HCT116 (cell line): ENCODE results near the gene CADPS. TPM values are rescaled to one million over a fixed set of nuclear protein-coding genes. Genes with fewer than 3 reads are reported as not detected.

ENCODE experiments used
- ATAC-seq: fragments of 200-7000 bp; cut with Tn5 transposase; 2 replicates; pipeline ENCODE4 v1.9.1; 2020; ENCODE audit warnings: mild to moderate bottlenecking, moderate library complexity
- BruUV-seq: library from RNA; stranded (reverse); fragments of 400-500 nt; replicated peaks from 2 replicates; lab custom pipeline; 2021; lab: Mats Ljungman, UMichigan
- CTCF ChIA-PET: fragments of 300-600 bp; sonication (Branson Sonifier 250); formaldehyde crosslinking; loops from one replicate; lab custom pipeline; 2021; ENCODE audit warnings: antibody characterized with exemption; lab: Charles Lee
- POLR2A ChIA-PET: fragments of 300-600, 350-600 bp; sonication (Branson Sonifier 250); formaldehyde crosslinking; loops from one replicate; lab custom pipeline; 2021; ENCODE audit warnings: antibody characterized with exemption; lab: Charles Lee
- RAD21 ChIA-PET, 2 experiments: fragments of 300-600 bp; sonication (Branson Sonifier 250); formaldehyde crosslinking; loops; one replicate each; lab custom pipeline; 2023; ENCODE audit warnings: low total read pairs in 2 of 2; ENCODE audit not compliant: uncharacterized antibody in 2 of 2, unreplicated experiment in 2 of 2, low non-redundant PET in 1 of 2; lab: Charles Lee
- DNase-seq: peaks from one replicate; pipeline ENCODE4 v3.0.0-alpha.2; 2010; ENCODE audit warnings: low read depth, low spot score
- H2AFZ ChIP-seq: fragments of 200-600 bp; shearing (Covaris generic), sonication (generic); 2 replicates; pipeline ENCODE4 v1.6.1; 2017; ENCODE audit warnings: low read depth, mixed run types, mixed read lengths, antibody characterized with exemption, low read length; ENCODE audit not compliant: poor library complexity, severe bottlenecking
- H3K27ac ChIP-seq: 2 replicates; pipeline ENCODE4 v1.5.1; 2012; ENCODE audit warnings: low read depth, low read length
- H3K27me3 ChIP-seq: fragments of 200-600 bp; sonication (generic); 2 replicates; pipeline ENCODE4 v1.6.1; 2016; ENCODE audit warnings: mixed run types, low read length, mixed read lengths; ENCODE audit not compliant: insufficient read depth
- H3K36me3 ChIP-seq, 2 experiments: fragments of 200-500 bp in 1 of 2; fragments of 200-600 bp in 1 of 2; sonication (Bioruptor generic) in 1 of 2; sonication (generic) in 1 of 2; 2 replicates each; pipeline versions ENCODE4 v1.5.1 to v1.6.1; 2014 to 2016; ENCODE audit warnings: low read length in 2 of 2, inconsistent platforms in 1 of 2, mixed read lengths in 1 of 2, mixed run types in 1 of 2; ENCODE audit not compliant: insufficient read depth in 2 of 2, control insufficient read depth in 1 of 2
- H3K4me1 ChIP-seq, 2 experiments: fragments of 200-600 bp in 1 of 2; sonication (generic) in 1 of 2; 2 replicates each; pipeline versions ENCODE4 v1.5.1 to v1.6.1; 2012 to 2017; ENCODE audit warnings: low read length in 2 of 2, inconsistent platforms in 1 of 2, mild to moderate bottlenecking in 1 of 2, mixed read lengths in 1 of 2, mixed run types in 1 of 2, moderate library complexity in 1 of 2; ENCODE audit not compliant: insufficient read depth in 2 of 2, control insufficient read depth in 1 of 2
- H3K4me2 ChIP-seq: fragments of 200-600 bp; sonication (generic); 2 replicates; pipeline ENCODE4 v1.6.1; 2017; ENCODE audit warnings: mixed run types, low read length, mixed read lengths
- H3K4me3 ChIP-seq, 2 experiments: fragments of 200-600 bp in 1 of 2; sonication (generic) in 1 of 2; replicated peaks in 1 of 2; 2 replicates each; pipeline ENCODE4 v1.5.1; 2011 to 2016; ENCODE audit warnings: low read length in 2 of 2, control low read depth in 1 of 2, low read depth in 1 of 2, mild to moderate bottlenecking in 1 of 2, mixed read lengths in 1 of 2, mixed run types in 1 of 2
- H3K79me2 ChIP-seq: fragments of 200-600 bp; sonication (generic); 2 replicates; pipeline ENCODE4 v1.6.1; 2017; ENCODE audit warnings: mild to moderate bottlenecking, mixed run types, low read length, moderate library complexity, mixed read lengths; ENCODE audit not compliant: insufficient read depth
- H3K9ac ChIP-seq: fragments of 200-600 bp; sonication (generic); 2 replicates; pipeline ENCODE4 v1.6.1; 2016; ENCODE audit warnings: low read length, mixed read lengths
- H3K9me2 ChIP-seq: fragments of 200-600 bp; sonication (generic), shearing (Covaris generic); 2 replicates; pipeline ENCODE4 v1.6.1; 2017; ENCODE audit warnings: mixed run types, mild to moderate bottlenecking, moderate library complexity; ENCODE audit not compliant: insufficient read depth
- H3K9me3 ChIP-seq, 2 experiments: fragments of 200-500 bp in 1 of 2; fragments of 200-600 bp in 1 of 2; sonication (Bioruptor generic) in 1 of 2; sonication (generic) in 1 of 2; 2 replicates each; pipeline ENCODE4 v1.6.1; 2014 to 2017; ENCODE audit warnings: low read length in 2 of 2, mixed read lengths in 2 of 2, inconsistent platforms in 1 of 2, low read depth in 1 of 2, mild to moderate bottlenecking in 1 of 2, mixed run types in 1 of 2, moderate library complexity in 1 of 2; ENCODE audit not compliant: control insufficient read depth in 1 of 2, insufficient read depth in 1 of 2
- H4K20me1 ChIP-seq: fragments of 200-600 bp; sonication (generic), shearing (Covaris generic); 2 replicates; pipeline ENCODE4 v1.6.1; 2017; ENCODE audit warnings: mixed run types, mild to moderate bottlenecking, moderate library complexity; ENCODE audit not compliant: insufficient read depth
- ATF3 ChIP-seq: IDR thresholded peaks from 2 replicates; pipeline ENCODE4 v1.6.1; 2012
- CTCF ChIP-seq, 3 experiments: fragments of 200-600 bp in 1 of 3; sonication (generic) in 1 of 3; IDR thresholded peaks in 2 of 3; conservative IDR thresholded peaks in 1 of 3; 2 replicates each; pipeline ENCODE4 v1.5.1; 2012 to 2017; ENCODE audit warnings: low read depth in 2 of 3, low read length in 2 of 3, antibody characterized with exemption in 1 of 3, borderline replicate concordance in 1 of 3, control low read depth in 1 of 3, mild to moderate bottlenecking in 1 of 3, mixed read lengths in 1 of 3, mixed run types in 1 of 3, moderate library complexity in 1 of 3; ENCODE audit not compliant: insufficient read depth in 1 of 3
- EGR1 ChIP-seq: IDR thresholded peaks from 2 replicates; pipeline ENCODE4 v1.6.1; 2012; ENCODE audit warnings: low read depth
- ELF1 ChIP-seq: IDR thresholded peaks from 2 replicates; pipeline ENCODE4 v1.6.1; 2012; ENCODE audit warnings: low read depth, borderline replicate concordance
- EZH2 ChIP-seq: fragments of 200-600 bp; sonication (generic); IDR thresholded peaks from 2 replicates; pipeline ENCODE4 v1.6.1; 2017; ENCODE audit warnings: antibody characterized with exemption, mixed run types
- FOSL1 ChIP-seq: IDR thresholded peaks from 2 replicates; pipeline ENCODE4 v1.6.1; 2012; ENCODE audit warnings: low read depth
- JUND ChIP-seq: IDR thresholded peaks from 2 replicates; pipeline ENCODE4 v1.6.1; 2012
- MAX ChIP-seq: IDR thresholded peaks from 2 replicates; pipeline ENCODE4 v1.6.1; 2012
- POLR2A ChIP-seq: IDR thresholded peaks from 2 replicates; pipeline ENCODE4 v1.7.0; 2011; ENCODE audit warnings: borderline replicate concordance; ENCODE audit not compliant: insufficient read depth, insufficient read length; ENCODE audit errors: extremely low read depth
- SIN3A ChIP-seq: IDR thresholded peaks from 2 replicates; pipeline ENCODE4 v1.6.1; 2012; ENCODE audit warnings: low read depth
- SP1 ChIP-seq: IDR thresholded peaks from 2 replicates; pipeline ENCODE4 v1.6.1; 2012; ENCODE audit warnings: low read depth
- SRF ChIP-seq: IDR thresholded peaks from 2 replicates; pipeline ENCODE4 v1.6.1; 2012; ENCODE audit warnings: low read depth
- TCF7L2 ChIP-seq: IDR thresholded peaks from 2 replicates; pipeline ENCODE4 v1.7.0; 2011; ENCODE audit warnings: borderline replicate concordance, inconsistent platforms; ENCODE audit not compliant: insufficient read depth, insufficient read length; ENCODE audit errors: extremely low read depth
- YY1 ChIP-seq: IDR thresholded peaks from 2 replicates; pipeline ENCODE4 v1.6.1; 2011; ENCODE audit warnings: low read length, low read depth, moderate library complexity, mild to moderate bottlenecking; ENCODE audit not compliant: insufficient replicate concordance; ENCODE audit errors: extremely low read depth
- ZBTB33 ChIP-seq: IDR thresholded peaks from 2 replicates; pipeline ENCODE4 v1.6.1; 2011; ENCODE audit warnings: mild to moderate bottlenecking, low read length, moderate library complexity; ENCODE audit not compliant: insufficient replicate concordance; ENCODE audit errors: extremely low read depth
- ZFX ChIP-seq: fragments of 450-650 bp; IDR thresholded peaks from 2 replicates; pipeline ENCODE4 v1.6.1; 2017
- ZNF274 ChIP-seq: fragments of 200-500 bp; sonication (Bioruptor generic); IDR thresholded peaks from 2 replicates; pipeline ENCODE4 v1.6.1; 2014; ENCODE audit warnings: mild to moderate bottlenecking, low read depth, low read length, inconsistent platforms
- intact Hi-C: fragments of 100-400 bp; cut with micrococcal nuclease; formaldehyde crosslinking; loops from 2 replicates; pipeline ENCODE4 v1.10.0; 2022
- total RNA-seq: library from RNA; stranded (reverse); gene quantifications from one replicate; pipeline ENCODE4 v1.2.1, GENCODE V29; 2021; ENCODE audit not compliant: unreplicated experiment

CADPS gene
- total RNA-seq, 1 experiment from 2014 or later = not detected

- Histone ChIP-seq H4K20me1 (no peaks in the 10 kb centered on the region), H3K4me3 (no peak overlapping the region), H3K27me3 (peaks cover 47% of the 10 kb centered on the region), H3K4me2 (no peak overlapping the region), H2AFZ (no peak overlapping the region), H3K9me2 (no peaks in the 10 kb centered on the region), H3K36me3 (no peaks in the 10 kb centered on the region), H3K27ac (no peak overlapping the region), H3K9ac (no peak overlapping the region), H3K9me3 (no peaks in the 10 kb centered on the region), H3K4me1 (no peaks in the 10 kb centered on the region), H3K79me2 (no peaks in the 10 kb centered on the region)
- TF ChIP-seq POLR2A (no peak), ELF1 (no peak), ZBTB33 (no peak), SIN3A (no peak), TCF7L2 (no peak), ZNF274 (no peak), FOSL1 (no peak), ZFX (no peak), JUND (no peak), MAX (no peak), SP1 (no peak), EZH2 (no peak), CTCF (IDR thresholded peaks at IDR 0.05 in 2 of 3, conservative IDR thresholded peaks at IDR 0.05 in 1 of 3; ENCODE audit: borderline replicate concordance in 1 of 3, insufficient read depth in 1 of 3, low read depth in 2 of 3, low read length in 2 of 3) (no peak), EGR1 (no peak), SRF (no peak), ATF3 (no peak), YY1 (no peak)
- ATAC-seq (no peak), DNase-seq (no peak)
- CTCF ChIA-PET = no interaction called here
- no TSS peak for BruUV-seq
- intact Hi-C loops = no loop called here
- POLR2A ChIA-PET = no interaction called here
- RAD21 ChIA-PET = no interaction called here
Measured at GRCh38 chr3:62378921-62379320, 496.3 kb downstream of the CADPS start.
